Breast epithelium (tissue), 4 donors: ENCODE data around the gene ATP6V1G2. TPM values are rescaled to one million over a fixed set of nuclear protein-coding genes. Genes with fewer than 3 reads are reported as not detected.

Experiments used
- DNase-seq, 2 donors: peaks; one replicate each; pipeline ENCODE4 v3.0.0-alpha.2; 2019; ENCODE audit warnings: low spot score in 2 of 2
- H3K27ac ChIP-seq, 2 donors: fragments of 200-600 bp; sonication (generic) in 1 of 2; one replicate each; pipeline ENCODE4 v1.5.1; 2016 to 2019; ENCODE audit warnings: mild to moderate bottlenecking in 1 of 2
- H3K27me3 ChIP-seq, 2 donors: fragments of 200-600 bp; sonication (generic) in 1 of 2; one replicate each; pipeline versions ENCODE4 v1.5.1 to v1.6.0; 2017 to 2019; ENCODE audit warnings: control low read depth in 1 of 2, mild to moderate bottlenecking in 1 of 2
- H3K36me3 ChIP-seq: fragments of 200-600 bp; one replicate; pipeline ENCODE4 v1.5.1; 2019
- H3K4me1 ChIP-seq, 2 donors: fragments of 200-600 bp; sonication (generic); one replicate each; pipeline ENCODE4 v1.5.1; 2016 to 2019; ENCODE audit warnings: control low read depth in 1 of 2
- H3K4me3 ChIP-seq, 3 donors: fragments of 200-600 bp; sonication (generic); 1 replicate in 2 of 3; 2 replicates in 1 of 3; pipeline ENCODE4 v1.5.1; 2016 to 2019; ENCODE audit warnings: mild to moderate bottlenecking in 3 of 3, moderate library complexity in 2 of 3
- H3K9me3 ChIP-seq, 2 donors: fragments of 200-600 bp; sonication (generic) in 1 of 2; one replicate each; pipeline ENCODE4 v1.5.1; 2016 to 2019; ENCODE audit warnings: control low read depth in 1 of 2
- CTCF ChIP-seq, 3 donors: fragments of 450-650 bp; IDR thresholded peaks; one replicate each; pipeline ENCODE4 v1.5.1; 2016 to 2017; ENCODE audit warnings: antibody characterized with exemption in 3 of 3, mild to moderate bottlenecking in 3 of 3, moderate library complexity in 3 of 3
- POLR2A ChIP-seq: fragments of 450-650 bp; IDR thresholded peaks from one replicate; pipeline ENCODE4 v1.6.1; 2016; ENCODE audit warnings: antibody characterized with exemption, mild to moderate bottlenecking, moderate library complexity
- POLR2AphosphoS5 ChIP-seq, 3 donors: sonication (generic); formaldehyde crosslinking; IDR thresholded peaks; one replicate each; pipeline ENCODE4 v1.6.1; 2017; ENCODE audit warnings: antibody characterized with exemption in 3 of 3
- intact Hi-C: fragments of 100-400 bp; cut with DNase I; formaldehyde crosslinking; loops from one replicate; pipeline ENCODE4 v1.15.1; 2023; ENCODE audit warnings: low total_unique reads
- total RNA-seq, 3 donors: library from RNA; depleted of rRNA; stranded (reverse); fragments of >200 nt; gene quantifications; one replicate each; pipeline ENCODE4 v1.1.0, GENCODE V29; 2016

ATP6V1G2 gene
- total RNA-seq, 3 donors from 2014 or later = 0.44 to 1.8 (median 1.6) TPM

DNA sequence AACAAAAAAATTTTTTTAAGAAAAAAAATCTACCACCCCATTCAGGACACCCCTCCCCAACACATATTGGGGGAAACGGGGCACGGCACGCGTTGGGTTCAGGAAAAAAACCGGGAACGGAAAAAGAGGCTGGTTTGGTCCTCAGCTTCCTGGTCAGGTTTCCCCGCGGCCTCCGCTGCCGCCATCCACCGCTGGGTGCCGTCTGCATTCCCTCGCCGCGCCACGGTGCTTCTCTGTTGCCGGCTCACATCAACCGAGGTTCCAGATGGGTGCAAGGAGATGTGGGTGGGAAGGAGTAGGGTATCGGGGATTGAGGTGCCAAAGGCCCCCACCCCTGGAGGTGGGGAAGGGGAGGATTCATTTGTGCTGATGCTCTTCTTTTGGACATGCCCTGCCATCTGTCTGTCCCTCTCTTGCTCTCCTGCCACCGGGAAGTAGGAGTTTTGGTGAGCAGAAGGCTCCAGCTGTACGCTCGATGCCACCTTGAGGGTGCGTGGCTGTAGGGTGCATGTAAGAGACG, 11.8 kb downstream of the ATP6V1G2 start:
- TF ChIP-seq CTCF (IDR thresholded peaks at IDR 0.05) (no peak), POLR2A (no peak), POLR2AphosphoS5 (IDR thresholded peaks at IDR 0.05) (no peak)
- no peak overlapping the region for H3K27ac ChIP-seq
- H3K4me1 ChIP-seq = peaks cover 7 to 8% of the 10 kb centered on the region in 2 donors
- no peaks in the 10 kb centered on the region for H3K9me3 ChIP-seq
- no peaks in the 10 kb centered on the region for H3K27me3 ChIP-seq
- DNase-seq = no peak
- H3K36me3 ChIP-seq = peaks cover 26% of the 10 kb centered on the region
- intact Hi-C loops = no loop called here
- H3K4me3 ChIP-seq = no peak overlapping the region

GRCh38 chr6:31534011-31534410, 12.4 kb downstream of the ATP6V1G2 start:
- Histone ChIP-seq H3K9me3 (no peaks in the 10 kb centered on the region), H3K4me1 (peaks cover 2 to 3% of the 10 kb centered on the region in 2 donors), H3K27ac (no peak overlapping the region), H3K27me3 (no peaks in the 10 kb centered on the region), H3K36me3 (peaks cover 26% of the 10 kb centered on the region), H3K4me3 (no peak overlapping the region)
- TF ChIP-seq CTCF (IDR thresholded peaks at IDR 0.05) (no peak), POLR2AphosphoS5 (IDR thresholded peaks at IDR 0.05) (no peak), POLR2A (no peak)
- DNase-seq = no peak
- intact Hi-C loops = no loop called here

DNA sequence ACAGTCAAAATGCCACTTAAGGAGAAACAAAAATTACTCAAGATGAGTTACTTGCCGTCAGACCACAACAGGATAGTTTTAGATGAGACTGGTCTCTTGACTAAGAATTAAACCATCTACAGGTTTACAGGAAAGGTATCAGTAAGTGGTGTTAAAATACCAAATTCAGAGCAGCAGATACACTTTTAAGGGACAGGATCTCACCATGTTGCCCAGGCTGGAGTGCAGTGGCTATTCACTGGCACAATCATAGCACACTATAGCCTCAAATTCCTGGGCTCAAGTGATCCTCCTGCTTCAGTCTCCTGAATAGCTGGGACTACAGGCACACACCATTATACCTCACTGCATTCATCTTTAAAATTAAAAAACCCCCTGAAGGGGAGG, 13.0 kb downstream of the ATP6V1G2 start:
- DNase-seq = no peak
- TF ChIP-seq POLR2AphosphoS5 (IDR thresholded peaks at IDR 0.05) = no peak
- TF ChIP-seq CTCF (IDR thresholded peaks at IDR 0.05) = no peak
- TF ChIP-seq POLR2A = no peak
- Histone ChIP-seq H3K4me3 (no peak overlapping the region), H3K9me3 (no peaks in the 10 kb centered on the region), H3K27ac (no peak overlapping the region), H3K36me3 (peaks cover 26% of the 10 kb centered on the region), H3K27me3 (no peaks in the 10 kb centered on the region), H3K4me1 (no peaks in the 10 kb centered on the region)
- intact Hi-C loops = no loop called here

DNA sequence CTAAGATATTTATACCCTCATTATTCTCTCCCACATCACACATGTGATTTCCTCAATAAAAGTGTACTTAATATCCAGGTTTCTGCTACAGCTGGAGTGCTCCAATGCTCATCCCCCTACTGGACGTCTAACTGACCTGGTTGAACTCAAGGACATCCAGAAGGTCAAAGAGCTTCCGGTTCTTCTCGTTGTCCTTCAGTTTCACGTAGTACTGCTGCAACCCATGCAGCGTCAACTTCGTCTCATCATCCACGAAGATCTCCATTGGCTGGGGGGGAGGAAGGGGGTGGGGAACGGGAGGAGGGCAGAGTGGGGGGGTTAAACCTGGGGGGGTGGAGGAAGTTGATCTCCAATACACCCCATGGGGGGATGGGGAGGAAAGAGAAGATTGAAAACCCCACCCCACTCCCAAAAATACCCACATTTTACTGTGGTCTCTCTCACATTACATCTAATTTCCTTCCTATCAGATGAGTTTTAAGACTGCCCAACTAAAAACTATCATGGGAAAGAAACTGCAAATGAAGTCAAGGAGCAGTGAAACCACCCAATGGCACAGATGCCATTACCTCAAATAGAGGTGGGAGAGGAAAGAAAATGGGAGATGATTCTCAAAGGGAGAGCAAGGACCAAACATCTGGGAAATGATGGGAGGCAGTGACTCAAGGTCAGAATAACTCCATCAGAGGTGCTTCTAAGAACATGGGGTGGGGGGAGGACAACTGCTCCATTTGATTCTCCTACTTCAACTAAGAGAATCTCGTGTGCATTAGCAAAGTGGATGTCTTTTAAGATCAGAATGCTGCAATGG, 13.6 kb downstream of the ATP6V1G2 start:
- no peaks in the 10 kb centered on the region for H3K9me3 ChIP-seq
- intact Hi-C loops = no loop called here
- DNase-seq = no peak
- H3K27me3 ChIP-seq = no peaks in the 10 kb centered on the region
- no peak overlapping the region for H3K27ac ChIP-seq
- H3K4me3 ChIP-seq = no peak overlapping the region
- H3K4me1 ChIP-seq = no peaks in the 10 kb centered on the region
- no peak for TF ChIP-seq POLR2AphosphoS5 (IDR thresholded peaks at IDR 0.05)
- no peak for TF ChIP-seq CTCF (IDR thresholded peaks at IDR 0.05)
- TF ChIP-seq POLR2A = no peak
- H3K36me3 ChIP-seq = peaks cover 26% of the 10 kb centered on the region
